Activated naive CD8-positive, alpha-beta T cell treated with anti-CD3 and anti-CD28 coated beads for 36 hours (primary cell): ENCODE results near the gene RNU1-1. TPM values are rescaled to one million over a fixed set of nuclear protein-coding genes. Genes with fewer than 3 reads are reported as not detected.
"Not testable (repeated sequence)": the region's sequence is repeated elsewhere in the genome, so short reads cannot be mapped to it uniquely, and the experiment has no call there.

Source experiments
- DNase-seq: peaks from one replicate; pipeline ENCODE4 v3.0.0; 2021
- H3K27ac Mint-ChIP-seq: one replicate; pipeline ENCODE4 v1.8.0; 2022; ENCODE audit warnings: mild to moderate bottlenecking, moderate library complexity, mixed read lengths
- H3K27me3 Mint-ChIP-seq: one replicate; pipeline ENCODE4 v1.8.0; 2022; ENCODE audit warnings: mild to moderate bottlenecking, mixed read lengths
- H3K36me3 Mint-ChIP-seq: one replicate; pipeline ENCODE4 v1.8.0; 2021; ENCODE audit warnings: mild to moderate bottlenecking, mixed read lengths
- H3K4me1 Mint-ChIP-seq: one replicate; pipeline ENCODE4 v1.8.0; 2021; ENCODE audit warnings: mixed read lengths
- H3K4me3 Mint-ChIP-seq: one replicate; pipeline ENCODE4 v1.8.0; 2022; ENCODE audit warnings: mild to moderate bottlenecking, moderate library complexity, mixed read lengths
- H3K9me3 Mint-ChIP-seq: one replicate; pipeline ENCODE4 v1.8.0; 2022; ENCODE audit warnings: mixed read lengths
- total RNA-seq, 2 experiments: library from RNA; stranded (reverse); gene quantifications; one replicate each; pipeline ENCODE4 v1.2.3, GENCODE V29; 2021

Gene RNU1-1
- 100 to 1,000 TPM; 874 to 961 TPM for total RNA-seq

- not testable (repeated sequence) for H3K4me1 Mint-ChIP-seq, H3K4me3 Mint-ChIP-seq, H3K9me3 Mint-ChIP-seq, H3K36me3 Mint-ChIP-seq, H3K27ac Mint-ChIP-seq
- peak; percentile 75 for DNase-seq
- peaks cover 22% of the 10 kb centered on the region for H3K27me3 Mint-ChIP-seq
Observed at GRCh38 chr1:16514107-16515055, at the start of gene RNU1-1. RNU1-1 (minus strand) TSS chr1:16514285.

GRCh38 chr1:16561035-16561434 is 47.0 kb upstream of the RNU1-1 start:
- H3K9me3 Mint-ChIP-seq, H3K36me3 Mint-ChIP-seq, H3K4me3 Mint-ChIP-seq, H3K27ac Mint-ChIP-seq, H3K4me1 Mint-ChIP-seq, DNase-seq, H3K27me3 Mint-ChIP-seq: not testable (repeated sequence)

GRCh38 chr1:16560498-16560897 is 46.4 kb upstream of the RNU1-1 start:
- not testable (repeated sequence) for H3K9me3 Mint-ChIP-seq, H3K4me3 Mint-ChIP-seq, H3K27ac Mint-ChIP-seq, H3K27me3 Mint-ChIP-seq, H3K4me1 Mint-ChIP-seq, DNase-seq, H3K36me3 Mint-ChIP-seq

DNA sequence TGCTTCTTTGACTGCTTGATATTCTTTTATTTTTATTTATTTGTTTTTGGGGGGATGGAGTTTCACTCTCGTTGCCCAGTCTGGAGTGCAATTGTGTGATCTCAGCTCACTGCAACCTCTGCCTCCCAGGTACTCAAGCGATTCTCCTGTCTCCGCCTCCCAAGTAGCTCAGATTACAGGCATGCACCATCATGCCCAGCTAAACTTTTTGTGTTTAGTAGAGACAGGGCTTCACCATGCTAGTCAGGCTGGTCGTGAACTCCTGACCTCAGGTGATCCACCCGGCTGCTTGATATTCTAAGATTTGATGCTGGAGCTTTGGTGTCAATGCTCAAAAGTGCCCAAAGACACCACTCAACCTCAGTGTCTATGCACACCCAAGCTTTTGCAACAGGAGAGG is 45.6 kb upstream of the RNU1-1 start:
- not testable (repeated sequence) for H3K27me3 Mint-ChIP-seq, H3K27ac Mint-ChIP-seq, H3K36me3 Mint-ChIP-seq, H3K9me3 Mint-ChIP-seq, H3K4me1 Mint-ChIP-seq, H3K4me3 Mint-ChIP-seq, DNase-seq

- not testable (repeated sequence) for H3K4me1 Mint-ChIP-seq, H3K27me3 Mint-ChIP-seq, H3K4me3 Mint-ChIP-seq, DNase-seq, H3K27ac Mint-ChIP-seq, H3K9me3 Mint-ChIP-seq, H3K36me3 Mint-ChIP-seq
Observed at GRCh38 chr1:16557034-16557433, 42.9 kb upstream of the RNU1-1 start.

DNA sequence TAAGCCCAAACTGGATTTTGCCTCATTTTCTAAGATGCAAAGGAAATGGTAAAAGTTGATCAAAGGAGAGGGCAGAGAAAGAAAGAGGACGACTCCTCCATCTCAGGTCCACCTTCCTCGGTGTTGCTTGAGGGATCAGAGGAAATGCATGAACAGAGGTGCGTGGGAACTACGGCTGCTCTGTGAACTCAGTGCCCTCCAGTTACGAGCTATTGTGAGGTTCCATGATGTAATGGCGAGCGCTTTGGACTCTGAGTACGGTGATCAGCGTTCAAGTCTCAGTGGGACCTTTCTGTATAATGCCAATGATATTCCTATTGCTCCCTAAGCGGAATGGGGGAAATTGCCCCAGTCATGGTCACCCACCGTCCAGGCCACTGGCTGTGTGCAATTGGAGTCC is 39.2 kb upstream of the RNU1-1 start:
- H3K27me3 Mint-ChIP-seq, H3K9me3 Mint-ChIP-seq, DNase-seq, H3K4me1 Mint-ChIP-seq, H3K4me3 Mint-ChIP-seq, H3K27ac Mint-ChIP-seq, H3K36me3 Mint-ChIP-seq: not testable (repeated sequence)

GRCh38 chr1:16550212-16550918 is 36.3 kb upstream of the RNU1-1 start:
- not testable (repeated sequence) for H3K36me3 Mint-ChIP-seq, H3K4me3 Mint-ChIP-seq, H3K9me3 Mint-ChIP-seq, H3K27me3 Mint-ChIP-seq, H3K4me1 Mint-ChIP-seq, DNase-seq, H3K27ac Mint-ChIP-seq

GRCh38 chr1:16549545-16549944 is 35.5 kb upstream of the RNU1-1 start:
- not testable (repeated sequence) for DNase-seq, H3K4me1 Mint-ChIP-seq, H3K4me3 Mint-ChIP-seq, H3K27me3 Mint-ChIP-seq, H3K27ac Mint-ChIP-seq, H3K9me3 Mint-ChIP-seq, H3K36me3 Mint-ChIP-seq

DNA sequence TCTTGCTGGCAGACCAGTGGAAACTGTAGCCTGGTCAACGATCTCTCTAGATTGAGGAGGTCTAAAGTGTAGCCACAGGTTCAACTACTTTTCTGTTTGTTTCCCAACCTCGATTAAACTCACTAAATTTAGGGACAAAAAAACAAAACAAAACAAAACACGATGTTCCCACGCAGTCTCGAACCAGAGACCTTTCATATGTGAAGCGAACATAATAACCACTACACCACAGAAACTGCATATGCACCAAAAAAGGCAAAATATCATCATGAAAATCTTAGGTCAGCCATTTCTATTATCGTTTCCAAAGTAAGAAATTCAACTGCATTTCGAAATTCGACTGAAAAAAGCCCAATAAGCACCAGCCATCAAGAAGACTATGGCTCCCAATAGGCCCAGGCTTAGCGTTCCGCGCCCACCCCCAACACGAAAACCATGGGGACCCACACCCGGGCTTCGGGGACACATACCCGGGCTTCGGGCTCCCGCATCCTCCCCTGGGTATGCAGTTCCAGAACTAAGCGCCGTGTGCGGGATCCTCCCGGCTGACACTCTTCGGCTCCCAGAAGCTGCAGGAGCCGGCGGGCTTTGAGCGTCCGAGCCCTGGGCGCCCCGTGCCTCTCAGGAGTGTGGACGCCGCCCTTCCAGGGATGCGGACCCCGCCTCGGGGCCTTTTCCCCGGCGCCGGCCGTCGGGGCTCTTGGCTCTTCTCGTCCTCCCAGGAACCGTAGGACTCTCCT is 33.6 kb upstream of the RNU1-1 start:
- H3K4me3 Mint-ChIP-seq, H3K9me3 Mint-ChIP-seq, H3K4me1 Mint-ChIP-seq, H3K27me3 Mint-ChIP-seq, H3K27ac Mint-ChIP-seq, DNase-seq, H3K36me3 Mint-ChIP-seq: not testable (repeated sequence)

- not testable (repeated sequence) for H3K4me1 Mint-ChIP-seq, H3K4me3 Mint-ChIP-seq, H3K36me3 Mint-ChIP-seq, DNase-seq, H3K9me3 Mint-ChIP-seq
- H3K27me3 Mint-ChIP-seq = peaks cover 10% of the 10 kb centered on the region
- peak overlapping the region; percentile 38 for H3K27ac Mint-ChIP-seq
Observed at GRCh38 chr1:16545682-16546095, 31.6 kb upstream of the RNU1-1 start.

- not testable (repeated sequence) for H3K36me3 Mint-ChIP-seq, DNase-seq, H3K4me1 Mint-ChIP-seq, H3K27ac Mint-ChIP-seq, H3K4me3 Mint-ChIP-seq, H3K9me3 Mint-ChIP-seq
- H3K27me3 Mint-ChIP-seq = peaks cover 10% of the 10 kb centered on the region
Observed at GRCh38 chr1:16540421-16540893, 26.4 kb upstream of the RNU1-1 start.

- H3K27me3 Mint-ChIP-seq = peaks cover 28% of the 10 kb centered on the region
- DNase-seq, H3K9me3 Mint-ChIP-seq, H3K4me1 Mint-ChIP-seq, H3K27ac Mint-ChIP-seq, H3K36me3 Mint-ChIP-seq, H3K4me3 Mint-ChIP-seq: not testable (repeated sequence)
Observed at GRCh38 chr1:16537528-16537927, 23.4 kb upstream of the RNU1-1 start.

DNA sequence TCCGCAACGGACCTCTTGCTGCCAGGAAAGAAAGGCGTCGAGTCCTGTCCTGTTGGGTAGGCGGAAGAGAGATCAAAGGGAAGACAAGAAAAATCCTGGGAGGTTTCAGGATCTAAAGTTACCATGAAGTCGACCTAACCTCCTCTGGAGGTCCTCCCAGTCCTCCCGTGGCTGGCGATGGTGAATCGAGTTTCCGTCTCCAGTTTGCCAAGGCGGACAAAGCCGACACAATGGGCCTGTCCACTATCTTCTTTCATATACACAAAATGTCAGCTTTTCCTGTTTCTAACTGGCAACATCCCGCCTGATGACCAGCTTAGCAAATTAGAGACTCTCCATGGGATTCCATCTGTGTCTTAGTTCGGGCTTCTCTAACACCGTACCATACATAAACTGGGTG is 22.7 kb upstream of the RNU1-1 start:
- H3K4me1 Mint-ChIP-seq, DNase-seq, H3K9me3 Mint-ChIP-seq, H3K4me3 Mint-ChIP-seq, H3K27ac Mint-ChIP-seq, H3K36me3 Mint-ChIP-seq: not testable (repeated sequence)
- H3K27me3 Mint-ChIP-seq = peaks cover 33% of the 10 kb centered on the region

DNA sequence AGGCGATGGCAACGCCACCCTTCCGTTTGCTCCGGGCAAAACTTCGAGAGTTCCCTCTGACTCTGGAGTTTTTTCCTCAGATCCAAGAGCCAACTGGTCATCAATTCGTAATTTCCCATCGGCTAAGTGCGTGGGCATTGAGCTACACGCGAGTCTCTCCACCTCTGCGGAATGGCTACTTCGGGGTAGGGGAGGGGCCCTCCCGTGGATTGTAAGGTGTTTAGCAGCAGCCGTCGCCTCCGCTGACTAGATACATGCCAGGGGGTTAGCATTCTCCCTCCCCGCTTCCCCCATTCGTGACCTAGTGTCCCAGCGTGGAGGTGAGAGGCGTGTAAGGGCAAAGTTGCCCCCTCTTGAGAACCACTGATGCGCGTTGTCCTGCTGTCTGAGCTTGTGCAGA is 21.8 kb upstream of the RNU1-1 start:
- not testable (repeated sequence) for H3K4me3 Mint-ChIP-seq, DNase-seq, H3K27ac Mint-ChIP-seq, H3K36me3 Mint-ChIP-seq, H3K4me1 Mint-ChIP-seq, H3K9me3 Mint-ChIP-seq
- peaks cover 38% of the 10 kb centered on the region for H3K27me3 Mint-ChIP-seq

DNA sequence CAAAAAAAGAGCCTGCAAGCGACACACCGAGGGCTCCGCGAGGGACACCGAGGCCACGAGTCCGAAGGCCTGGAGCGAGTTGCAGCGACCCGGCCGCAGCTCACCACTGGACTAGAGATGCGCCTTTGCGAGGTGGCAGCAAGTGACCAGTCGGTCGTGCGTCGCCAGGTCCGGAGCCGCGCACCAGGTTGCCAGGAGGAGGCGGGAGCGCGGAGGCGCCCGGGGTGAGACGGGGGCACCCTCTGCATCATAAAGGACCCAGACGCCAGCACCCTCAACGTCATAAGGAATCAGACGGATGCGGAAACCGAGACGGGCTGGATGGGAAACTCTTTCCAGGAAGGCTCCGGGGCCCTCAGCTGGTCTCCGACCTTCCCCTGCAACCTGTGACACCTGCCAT is 21.4 kb upstream of the RNU1-1 start:
- H3K4me1 Mint-ChIP-seq, DNase-seq, H3K27ac Mint-ChIP-seq, H3K9me3 Mint-ChIP-seq, H3K36me3 Mint-ChIP-seq: not testable (repeated sequence)
- H3K4me3 Mint-ChIP-seq = peak overlapping the region; percentile 74
- peaks cover 40% of the 10 kb centered on the region for H3K27me3 Mint-ChIP-seq
